D721Med (cell line): ENCODE data around the gene TENT4A.

Experiments used
- DNase-seq: peaks from one replicate; pipeline ENCODE4 v3.0.0; 2011; ENCODE audit warnings: low spot score; ENCODE audit not compliant: insufficient read length
- FAIRE-seq: peaks from 2 replicates; lab custom pipeline; 2011; peaks lifted over from hg19 to GRCh38; lab: Jason Lieb, UNC
- TF ChIP-seq, protein P1 (sequence below): IDR thresholded peaks from 2 replicates; pipeline ENCODE4 v1.5.1; 2012; ENCODE audit warnings: mild to moderate bottlenecking, control low read depth; ENCODE audit not compliant: insufficient read depth; ENCODE audit errors: missing control alignments

The TENT4A gene

DNA sequence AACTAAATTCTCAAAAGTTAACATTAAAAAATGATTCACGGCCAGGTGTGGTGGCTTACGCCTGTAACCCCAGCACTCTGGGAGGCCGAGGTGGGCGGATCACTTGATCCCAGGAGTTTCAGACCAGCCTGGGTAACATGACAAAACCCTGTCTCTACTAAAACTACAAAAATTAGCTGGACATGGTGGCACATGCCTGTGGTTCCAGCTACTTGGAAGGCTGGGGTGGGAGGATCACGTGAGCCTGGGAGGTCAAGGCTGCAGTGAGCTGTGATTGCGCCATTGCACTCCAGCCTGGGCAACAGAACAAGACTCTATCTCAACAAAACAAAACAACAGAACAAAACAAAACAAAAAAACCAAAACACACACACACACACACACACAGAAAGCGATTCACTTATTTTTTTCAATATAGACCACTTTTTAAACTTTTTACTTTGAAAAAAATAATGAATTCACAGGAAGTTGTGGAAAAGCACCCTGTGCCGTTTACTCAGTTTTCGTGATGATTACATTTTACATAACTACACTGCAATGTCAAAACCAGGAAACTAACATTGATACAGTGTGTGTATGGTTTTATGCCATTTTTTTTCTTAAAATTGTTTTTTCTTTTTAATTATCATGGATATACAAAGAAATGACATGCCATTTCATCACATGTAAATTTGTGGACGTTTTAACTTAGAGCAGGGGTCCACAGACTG lies 73.7 kb downstream of the TENT4A start:
- TF ChIP-seq, protein P1, sequence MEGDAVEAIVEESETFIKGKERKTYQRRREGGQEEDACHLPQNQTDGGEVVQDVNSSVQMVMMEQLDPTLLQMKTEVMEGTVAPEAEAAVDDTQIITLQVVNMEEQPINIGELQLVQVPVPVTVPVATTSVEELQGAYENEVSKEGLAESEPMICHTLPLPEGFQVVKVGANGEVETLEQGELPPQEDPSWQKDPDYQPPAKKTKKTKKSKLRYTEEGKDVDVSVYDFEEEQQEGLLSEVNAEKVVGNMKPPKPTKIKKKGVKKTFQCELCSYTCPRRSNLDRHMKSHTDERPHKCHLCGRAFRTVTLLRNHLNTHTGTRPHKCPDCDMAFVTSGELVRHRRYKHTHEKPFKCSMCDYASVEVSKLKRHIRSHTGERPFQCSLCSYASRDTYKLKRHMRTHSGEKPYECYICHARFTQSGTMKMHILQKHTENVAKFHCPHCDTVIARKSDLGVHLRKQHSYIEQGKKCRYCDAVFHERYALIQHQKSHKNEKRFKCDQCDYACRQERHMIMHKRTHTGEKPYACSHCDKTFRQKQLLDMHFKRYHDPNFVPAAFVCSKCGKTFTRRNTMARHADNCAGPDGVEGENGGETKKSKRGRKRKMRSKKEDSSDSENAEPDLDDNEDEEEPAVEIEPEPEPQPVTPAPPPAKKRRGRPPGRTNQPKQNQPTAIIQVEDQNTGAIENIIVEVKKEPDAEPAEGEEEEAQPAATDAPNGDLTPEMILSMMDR: no peak
- DNase-seq (no peak), FAIRE-seq (no peak)

DNA sequence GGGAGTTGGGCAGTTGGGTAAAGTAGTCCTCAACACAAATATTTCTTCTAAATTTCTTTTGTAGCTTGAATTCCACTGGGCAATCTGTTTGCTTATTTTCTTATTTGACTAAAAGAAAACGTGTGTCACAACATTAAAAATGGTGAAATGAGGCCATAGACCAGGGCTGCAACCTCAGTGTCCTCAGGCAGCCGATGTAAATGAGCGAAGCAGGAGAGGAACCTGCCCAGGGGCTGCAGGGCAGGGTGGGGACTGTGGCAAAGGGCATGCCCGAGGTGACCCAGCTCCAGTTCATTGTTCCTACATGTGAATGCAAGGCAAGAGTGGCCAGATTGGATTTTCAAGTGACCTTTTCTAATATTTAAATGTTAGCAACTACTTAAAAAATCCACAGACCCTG lies 74.7 kb downstream of the TENT4A start:
- DNase-seq (no peak), FAIRE-seq (no peak)
- TF ChIP-seq, protein P1: no peak

DNA sequence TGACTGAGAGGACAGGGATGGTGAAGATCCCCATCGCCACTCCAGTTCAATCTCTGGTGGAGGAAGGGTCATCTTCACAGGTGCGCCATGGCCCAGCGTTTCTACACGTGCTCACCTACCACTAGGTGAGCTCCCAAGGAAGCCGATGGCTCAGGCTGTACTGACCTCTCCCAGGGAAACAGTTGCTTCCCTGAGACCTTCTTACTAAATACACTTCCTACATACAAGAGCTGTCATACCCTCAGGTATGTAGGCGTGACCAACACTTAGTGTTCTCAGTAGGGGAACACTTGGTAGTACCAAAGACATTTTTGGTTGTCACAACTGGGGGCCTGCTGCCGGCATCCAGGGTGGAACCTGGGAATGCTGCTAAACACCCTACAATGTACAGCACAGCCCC lies 75.2 kb downstream of the TENT4A start:
- TF ChIP-seq, protein P1: no peak
- DNase-seq (no peak), FAIRE-seq (no peak)

DNA sequence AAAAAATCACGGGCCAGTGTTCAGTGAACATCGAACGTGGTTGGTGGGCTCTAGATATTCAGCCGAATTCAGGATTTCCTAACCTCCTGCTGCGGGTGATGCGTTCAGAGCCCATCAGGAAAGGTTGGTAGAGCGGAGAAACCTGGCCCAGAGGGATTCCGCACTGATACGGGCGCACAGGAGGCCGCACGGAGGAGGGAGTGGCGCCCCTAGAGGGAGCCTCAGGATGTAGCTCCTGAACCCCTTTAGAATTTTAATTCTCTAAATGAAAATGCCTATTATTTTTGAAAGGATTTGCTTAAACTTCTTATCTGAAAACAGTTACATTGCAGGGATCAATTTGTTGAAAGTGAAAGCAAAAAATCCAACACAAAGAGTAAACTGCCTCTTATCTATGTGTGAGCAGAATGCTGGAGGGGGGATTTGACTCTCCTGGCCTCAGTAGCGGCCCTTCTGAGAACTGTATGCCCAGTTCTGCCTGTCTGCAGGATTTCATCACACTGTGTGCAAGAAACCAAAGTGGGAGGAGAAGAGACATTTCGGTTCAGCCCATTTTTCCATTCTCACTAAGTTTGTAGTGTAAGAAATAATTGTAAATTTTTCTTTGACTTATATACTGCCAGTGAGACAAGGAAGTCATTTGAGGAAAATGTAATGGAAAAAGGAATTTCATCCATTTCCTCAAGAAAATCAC lies 75.9 kb downstream of the TENT4A start:
- TF ChIP-seq, protein P1: no peak
- no peak for DNase-seq
- FAIRE-seq: no peak

DNA sequence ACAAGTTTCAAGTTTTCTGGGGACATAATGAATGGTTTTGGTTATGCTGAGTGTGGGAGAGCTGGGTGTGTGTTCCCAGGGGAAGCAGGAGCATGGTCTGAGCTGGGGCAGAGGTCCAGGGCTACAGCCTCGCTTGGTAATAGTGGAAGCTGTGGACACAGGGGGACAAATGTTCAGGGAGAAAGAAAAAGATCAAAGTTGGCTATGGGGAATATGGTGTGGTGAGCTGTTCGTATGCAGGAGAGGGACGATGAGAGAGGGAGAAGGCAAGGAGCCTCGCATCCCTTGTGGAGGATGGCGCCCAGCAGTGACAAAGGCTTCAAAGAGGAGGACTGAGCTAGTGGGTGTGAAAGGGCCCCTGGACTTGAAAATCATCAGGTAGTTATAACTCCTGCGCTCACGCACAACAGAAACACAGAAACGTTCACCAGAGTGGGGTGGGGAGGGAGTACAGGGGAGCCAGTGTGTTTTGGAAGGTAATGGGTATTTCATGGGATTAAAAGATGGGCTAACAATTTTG lies 77.2 kb downstream of the TENT4A start:
- FAIRE-seq: no peak
- TF ChIP-seq, protein P1: no peak
- DNase-seq: no peak

DNA sequence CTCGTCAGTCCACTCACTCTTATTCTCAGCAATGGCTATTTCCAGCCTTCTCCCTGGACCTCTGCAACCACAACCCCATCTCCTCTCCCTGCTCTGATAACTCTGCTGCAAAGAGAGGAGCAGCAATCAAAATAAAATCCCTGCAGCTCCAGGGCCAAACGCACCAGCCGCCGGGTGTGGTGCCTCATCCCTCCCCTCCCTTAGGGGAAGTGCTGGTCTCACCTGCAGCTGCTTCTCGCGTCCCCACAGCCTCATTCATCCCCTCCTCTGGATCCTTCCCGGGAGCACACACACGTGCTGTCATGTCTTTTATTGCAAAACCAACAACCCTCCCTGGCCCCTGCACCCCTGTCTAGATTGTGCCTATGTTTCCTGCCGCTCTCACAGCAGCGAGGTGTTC lies 77.8 kb downstream of the TENT4A start:
- FAIRE-seq: no peak
- TF ChIP-seq, protein P1: no peak
- DNase-seq: no peak

DNA sequence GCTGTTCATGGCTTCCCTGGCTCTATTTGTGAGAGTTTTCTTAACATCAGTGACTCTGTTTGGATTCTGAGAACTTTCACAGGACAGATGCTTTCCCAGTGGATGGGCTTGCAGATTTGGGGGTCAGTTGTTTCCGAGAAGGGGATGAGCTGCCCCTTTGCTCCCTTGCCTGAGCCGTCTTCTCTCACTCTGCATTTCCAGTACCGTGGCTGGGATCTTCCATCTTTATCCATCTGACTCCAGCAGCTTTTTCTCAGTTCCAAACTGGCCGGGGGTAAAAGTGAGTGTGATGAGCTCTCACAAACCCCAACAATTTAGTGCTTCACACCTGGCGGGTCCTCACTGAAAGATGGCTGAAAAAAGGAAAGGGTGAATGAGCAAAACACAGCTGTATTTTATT lies 79.1 kb downstream of the TENT4A start:
- DNase-seq: no peak
- TF ChIP-seq, protein P1: no peak
- FAIRE-seq: no peak
